IMR-90 (cell line): ENCODE results near the gene KRTAP5-5.

ENCODE experiments used
- BHLHE40 ChIP-seq: fragments of 150-350 bp; IDR thresholded peaks from 2 replicates; pipeline ENCODE4 v1.6.1; 2016; ENCODE audit warnings: mild to moderate bottlenecking, low read depth, low read length
- CTCF ChIP-seq: conservative IDR thresholded peaks from 2 replicates; pipeline ENCODE4 v1.5.1; 2012; ENCODE audit warnings: mild to moderate bottlenecking, low read depth, low read length, improper control_type of control experiment
- FOS ChIP-seq: fragments of 150-350 bp; IDR thresholded peaks from 2 replicates; pipeline ENCODE4 v1.6.1; 2016; ENCODE audit warnings: low read depth, low read length
- MAZ ChIP-seq: IDR thresholded peaks from 2 replicates; pipeline ENCODE4 v1.6.1; 2012; ENCODE audit warnings: low read depth, mild to moderate bottlenecking, low read length, improper control_type of control experiment, moderate library complexity, borderline replicate concordance
- POLR2A ChIP-seq: IDR thresholded peaks from 2 replicates; pipeline ENCODE4 v1.6.1; 2012; ENCODE audit warnings: mild to moderate bottlenecking, low read depth, low read length
- RAD21 ChIP-seq: IDR thresholded peaks from 2 replicates; pipeline ENCODE4 v1.6.1; 2012; ENCODE audit warnings: low read length, improper control_type of control experiment
- RFX5 ChIP-seq: IDR thresholded peaks from 2 replicates; pipeline ENCODE4 v1.8.0; 2012; ENCODE audit warnings: low read depth, mild to moderate bottlenecking, low read length, moderate library complexity
- SMC3 ChIP-seq: fragments of 150-350 bp; IDR thresholded peaks from 2 replicates; pipeline ENCODE4 v1.6.1; 2016; ENCODE audit warnings: low read depth, mild to moderate bottlenecking, antibody characterized with exemption, low read length, moderate library complexity

GRCh38 chr11:1618231-1618630 is 11.3 kb upstream of the KRTAP5-5 start:
- TF ChIP-seq POLR2A (no peak), CTCF (no peak), RAD21 (no peak), MAZ (no peak), BHLHE40 (no peak), RFX5 (no peak), SMC3 (no peak), FOS (no peak)
